ENCODE results near the gene OCRL.

DNA sequence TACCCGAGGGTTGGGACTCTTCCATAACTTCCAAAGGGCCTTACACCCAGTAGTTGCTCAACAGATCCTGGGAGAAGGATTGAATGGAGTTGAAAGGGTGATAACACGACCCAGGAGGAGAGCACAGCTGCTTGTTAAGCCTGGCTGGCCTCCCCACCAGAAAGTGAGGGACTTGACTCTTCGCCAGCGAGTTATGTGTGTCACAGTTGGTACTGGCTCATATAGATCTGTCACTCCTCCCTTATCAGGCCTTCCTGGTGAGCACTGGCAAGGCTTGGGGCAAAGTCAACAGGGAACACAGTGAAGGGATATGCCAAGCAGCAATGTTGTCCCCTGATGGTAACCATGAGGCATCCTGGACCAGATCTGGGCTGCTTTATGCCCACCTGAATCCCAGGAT is 78.9 kb downstream of the OCRL start:
- TF ChIP-seq CTCF (IDR thresholded peaks at IDR 0.05) (no peak), EZH2 (IDR thresholded peaks at IDR 0.05; ENCODE audit: borderline replicate concordance, insufficient read depth, low read depth, low read length, poor library complexity, severe bottlenecking) (no peak)
